Pancreas (tissue), 10 donors: ENCODE data around the gene TP53TG5. TPM values are rescaled to one million over a fixed set of nuclear protein-coding genes. Genes with fewer than 3 reads are reported as not detected.

Experiments used
- ATAC-seq, 4 donors: fragments of 200-7000 bp; cut with Tn5 transposase; one replicate each; pipeline versions ENCODE4 v1.8.0 to v1.9.1; 2020; ENCODE audit warnings: mild to moderate bottlenecking in 4 of 4, moderate library complexity in 4 of 4
- DNase-seq, 6 donors: peaks; one replicate each; pipeline ENCODE4 v3.0.0-alpha.2; 2020
- FAIRE-seq: peaks from 2 replicates; lab custom pipeline; 2012; peaks lifted over from hg19 to GRCh38; lab: Jason Lieb, UNC
- H3K27ac ChIP-seq, 4 donors: fragments of 200-600 bp; sonication (generic); 1 replicate in 3 of 4; 2 replicates in 1 of 4; pipeline versions ENCODE4 v1.5.0 to v1.8.0; 2020
- H3K27me3 ChIP-seq, 4 donors: fragments of 200-600 bp; one replicate each; pipeline ENCODE4 v1.8.0; 2021
- H3K36me3 ChIP-seq, 3 donors: fragments of 200-600 bp; sonication (generic) in 1 of 3; one replicate each; pipeline versions ENCODE4 v1.5.0 to v1.8.0; 2020 to 2021
- H3K4me1 ChIP-seq, 3 donors: fragments of 200-600 bp; one replicate each; pipeline ENCODE4 v1.8.0; 2021
- H3K4me3 ChIP-seq, 4 donors: fragments of 200-600 bp; sonication (generic) in 2 of 4; one replicate each; pipeline versions ENCODE4 v1.5.0 to v1.8.0; 2020 to 2021
- H3K9me3 ChIP-seq, 4 donors: fragments of 200-600 bp; one replicate each; pipeline ENCODE4 v1.8.0; 2021
- WGBS, 2 donors: extraction: QIAGEN DNeasy Blood & Tissue Kit; methylation state at CpG; one replicate each; pipeline ENCODE4 v1.1.7; 2013; 5-methylcytosine and 5-hydroxymethylcytosine counted together
- intact Hi-C, 3 donors: fragments of 100-400 bp; cut with DNase I; formaldehyde crosslinking; loops; one replicate each; pipeline versions ENCODE4 v1.11.1 to v1.14.2; 2022
- polyA plus RNA-seq, 2 donors: library from polyadenylated mRNA; stranded (reverse); fragments of 200-250 nt; gene quantifications; one replicate each; pipeline ENCODE4 v1.2.3, GENCODE V29; 2013
- total RNA-seq, 6 donors: library from RNA; stranded (reverse); fragmentation: NEBNext Ultra II Directional in 4 of 6; extraction: Animal tissue kit (Norgen Biotek cat#: 25700) in 4 of 6; gene quantifications; one replicate each; pipeline versions ENCODE4 v1.2.1 to v1.2.4, GENCODE V29; 2021 to 2023
- TF ChIP-seq, protein P1 (sequence below), 4 donors: fragments of 200-600 bp; sonication (generic) in 3 of 4; IDR thresholded peaks; one replicate each; pipeline versions ENCODE4 v1.5.0 to v1.8.0; 2021; ENCODE audit warnings: antibody characterized with exemption in 4 of 4
- donor health status: healthy with polysubstance abuse.
- donor health status: DM: no; HTN: no; CAD: no; lungs with moderate emphysema.
- donor health status: DM: no; HTN: no; CAD: no.
- donor health status: control.
- donor health status: control.
- donor health status: Bipolar disorder and iron deficiency.
- donor health status: DM: yes; HTN: yes; CAD: no.
- donor health status: DM: no; HTN: no; CAD: no.
- donor health status: DM: no; HTN: no; CAD: no.
- donor health status: DM: yes; HTN: yes; CAD: no.

The TP53TG5 gene
- total and polyA plus RNA-seq, 8 donors = 0.44 TPM; not detected in 7

DNA sequence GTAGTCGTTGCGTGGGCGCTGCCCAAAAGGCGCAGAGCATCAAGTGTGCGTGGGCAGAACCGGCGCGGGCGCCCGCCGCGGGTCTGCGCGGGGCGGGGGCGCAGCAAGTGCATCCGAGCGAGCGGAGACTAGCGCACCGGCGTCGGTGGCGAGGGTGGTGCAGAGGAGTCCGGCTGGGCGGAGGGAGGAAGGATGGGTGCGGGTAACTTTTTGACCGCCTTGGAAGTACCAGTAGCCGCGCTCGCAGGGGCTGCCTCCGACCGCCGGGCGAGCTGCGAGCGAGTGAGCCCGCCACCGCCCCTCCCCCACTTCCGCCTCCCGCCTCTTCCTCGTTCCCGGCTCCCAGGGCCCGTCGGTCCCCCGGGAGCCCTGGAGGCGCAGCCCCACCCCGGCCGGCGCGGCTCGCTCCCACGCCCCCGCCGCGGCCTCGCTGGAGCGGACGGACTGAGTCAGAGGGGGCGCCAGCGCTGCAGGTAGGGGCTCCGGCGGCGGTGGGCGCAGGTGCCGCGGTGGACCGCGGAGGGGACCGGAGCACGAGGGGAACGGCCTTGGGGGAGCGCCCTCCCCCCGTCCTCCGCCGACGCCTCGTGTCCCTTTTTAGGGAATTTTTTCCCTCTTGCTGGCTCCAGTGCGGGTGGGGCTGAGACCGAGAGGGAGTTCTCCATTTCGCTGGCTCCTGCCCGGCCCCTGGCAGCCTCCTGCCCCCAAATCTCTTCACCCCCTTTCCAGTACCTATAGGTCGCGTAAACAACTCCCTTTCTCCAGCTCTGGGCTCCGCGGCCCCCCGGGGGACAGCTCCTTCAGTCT lies 28.3 kb upstream of the TP53TG5 start:
- H3K4me3 ChIP-seq = peak overlapping the region; percentile 34 to 95 (median 72)
- H3K9me3 ChIP-seq = no peaks in the 10 kb centered on the region
- no peak for FAIRE-seq
- TF ChIP-seq, protein P1, sequence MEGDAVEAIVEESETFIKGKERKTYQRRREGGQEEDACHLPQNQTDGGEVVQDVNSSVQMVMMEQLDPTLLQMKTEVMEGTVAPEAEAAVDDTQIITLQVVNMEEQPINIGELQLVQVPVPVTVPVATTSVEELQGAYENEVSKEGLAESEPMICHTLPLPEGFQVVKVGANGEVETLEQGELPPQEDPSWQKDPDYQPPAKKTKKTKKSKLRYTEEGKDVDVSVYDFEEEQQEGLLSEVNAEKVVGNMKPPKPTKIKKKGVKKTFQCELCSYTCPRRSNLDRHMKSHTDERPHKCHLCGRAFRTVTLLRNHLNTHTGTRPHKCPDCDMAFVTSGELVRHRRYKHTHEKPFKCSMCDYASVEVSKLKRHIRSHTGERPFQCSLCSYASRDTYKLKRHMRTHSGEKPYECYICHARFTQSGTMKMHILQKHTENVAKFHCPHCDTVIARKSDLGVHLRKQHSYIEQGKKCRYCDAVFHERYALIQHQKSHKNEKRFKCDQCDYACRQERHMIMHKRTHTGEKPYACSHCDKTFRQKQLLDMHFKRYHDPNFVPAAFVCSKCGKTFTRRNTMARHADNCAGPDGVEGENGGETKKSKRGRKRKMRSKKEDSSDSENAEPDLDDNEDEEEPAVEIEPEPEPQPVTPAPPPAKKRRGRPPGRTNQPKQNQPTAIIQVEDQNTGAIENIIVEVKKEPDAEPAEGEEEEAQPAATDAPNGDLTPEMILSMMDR (IDR thresholded peaks at IDR 0.05) = no peak
- peak; percentile 65 to 88 (median 76) for DNase-seq
- peak; percentile 84 to 86 (median 86) for ATAC-seq
- intact Hi-C loops = no loop called here
- H3K27me3 ChIP-seq = no peaks in the 10 kb centered on the region
- H3K4me1 ChIP-seq = peaks cover 0 to 3% (median 0%) of the 10 kb centered on the region in 3 donors
- peak overlapping the region; percentile 42 to 80 (median 60) for H3K27ac ChIP-seq
- 1% methylated on average over 30 to 87 of the region's 87 CpGs for WGBS, 2 donors
- peaks cover 0 to 6% (median 0%) of the 10 kb centered on the region in 3 donors for H3K36me3 ChIP-seq

DNA sequence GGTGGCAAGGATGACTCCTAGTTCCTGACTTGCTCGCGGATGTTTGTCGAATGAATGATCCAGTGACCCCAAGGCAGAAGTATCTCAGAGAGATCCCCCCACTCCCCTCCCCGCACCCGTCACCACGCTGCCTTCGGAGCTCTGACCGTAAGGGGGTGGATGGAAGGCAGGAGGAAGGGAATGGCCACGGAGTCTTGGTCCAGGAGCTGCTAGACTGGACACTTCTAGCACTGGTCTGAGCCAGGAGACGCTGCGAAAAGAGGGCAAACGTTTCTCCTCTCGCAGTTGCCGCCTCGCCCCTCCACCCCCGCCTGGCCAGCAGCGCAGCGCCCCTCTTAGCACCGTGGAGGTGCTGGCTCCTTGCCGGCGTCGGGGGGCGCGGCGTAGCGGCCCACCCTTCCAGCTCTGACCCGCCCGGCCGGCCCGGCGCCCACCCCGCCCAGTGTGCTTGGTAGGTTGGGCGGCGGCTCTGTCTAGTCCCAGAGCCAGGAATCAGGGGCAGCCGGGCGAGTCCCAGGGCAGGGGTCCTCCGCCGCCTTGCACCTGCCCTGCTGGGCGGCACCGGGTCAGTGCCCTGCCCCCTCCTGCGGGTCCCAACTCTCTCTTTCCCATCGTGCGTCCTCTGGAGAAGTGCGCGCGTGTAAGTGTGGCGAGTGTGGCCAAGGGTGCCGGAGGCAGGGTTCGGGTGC lies 27.6 kb upstream of the TP53TG5 start:
- WGBS, 2 donors = 4% methylated on average over 41 to 49 of the region's 49 CpGs
- Histone ChIP-seq H3K4me1 (peaks cover 0 to 3% (median 0%) of the 10 kb centered on the region in 3 donors), H3K36me3 (peaks cover 0 to 6% (median 0%) of the 10 kb centered on the region in 3 donors), H3K9me3 (no peaks in the 10 kb centered on the region), H3K27me3 (no peaks in the 10 kb centered on the region), H3K27ac (peak overlapping the region; percentile 42 to 80 (median 60)), H3K4me3 (peak overlapping the region; percentile 34 to 95 (median 72))
- FAIRE-seq (no peak), ATAC-seq (peak; percentile 35 to 45 (median 42)), DNase-seq (peak in 3 of 6 donors; percentile 49 to 71 (median 70))
- intact Hi-C loops = no loop called here
- TF ChIP-seq, protein P1 (IDR thresholded peaks at IDR 0.05) = no peak

DNA sequence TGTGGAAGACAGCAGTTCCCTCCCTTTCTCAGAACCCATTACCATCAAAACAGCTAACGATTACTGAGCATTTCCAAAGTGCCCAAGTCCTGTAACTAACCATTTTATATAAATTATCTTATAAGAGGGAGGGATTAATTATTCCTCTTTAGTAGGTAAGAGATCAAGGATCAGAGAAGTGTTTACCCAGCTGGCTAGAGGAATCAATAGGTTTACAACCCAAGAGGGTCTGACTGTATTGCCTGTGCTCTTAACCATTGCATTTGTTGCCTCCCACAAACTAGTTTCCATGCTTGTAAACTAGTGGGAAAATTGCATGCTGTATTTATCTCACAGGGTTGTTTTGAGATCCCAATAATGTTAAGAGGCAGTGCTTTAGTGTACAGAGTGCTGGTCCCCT lies 26.3 kb upstream of the TP53TG5 start:
- H3K27ac ChIP-seq = no peak overlapping the region
- ATAC-seq (no peak), DNase-seq (no peak), FAIRE-seq (no peak)
- 76 to 91% methylated on average over 1 of the region's 1 CpG for WGBS, 2 donors
- TF ChIP-seq, protein P1 (IDR thresholded peaks at IDR 0.05) = no peak
- H3K9me3 ChIP-seq = no peaks in the 10 kb centered on the region
- H3K27me3 ChIP-seq = no peaks in the 10 kb centered on the region
- H3K4me1 ChIP-seq = peaks cover 0 to 3% (median 0%) of the 10 kb centered on the region in 3 donors
- H3K4me3 ChIP-seq = no peak overlapping the region
- intact Hi-C loops = no loop called here
- H3K36me3 ChIP-seq = no peaks in the 10 kb centered on the region

DNA sequence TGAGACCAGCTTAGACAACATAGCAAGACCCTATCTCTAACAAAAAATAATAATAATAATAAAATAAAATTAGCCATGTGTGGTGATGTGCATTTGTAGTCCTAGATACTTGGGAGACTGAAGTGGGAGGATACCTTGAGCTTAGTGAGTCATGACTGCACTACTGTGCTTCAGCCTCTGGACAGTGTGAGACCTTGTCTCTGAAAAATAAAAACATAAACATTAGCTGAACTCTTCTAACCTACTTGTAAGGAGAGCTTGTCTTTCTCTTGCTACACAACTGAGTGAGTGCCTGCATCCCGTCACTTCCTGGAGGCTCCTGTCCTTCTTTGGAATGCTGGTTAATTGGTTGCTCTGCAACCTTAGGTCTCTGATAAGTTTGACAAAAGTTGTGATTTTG lies 24.8 kb upstream of the TP53TG5 start:
- Histone ChIP-seq H3K27ac (no peak overlapping the region), H3K9me3 (no peaks in the 10 kb centered on the region), H3K4me1 (peaks cover 0 to 3% (median 0%) of the 10 kb centered on the region in 3 donors), H3K4me3 (no peak overlapping the region), H3K27me3 (no peaks in the 10 kb centered on the region), H3K36me3 (no peaks in the 10 kb centered on the region)
- TF ChIP-seq, protein P1 (IDR thresholded peaks at IDR 0.05) = no peak
- FAIRE-seq (no peak), ATAC-seq (no peak), DNase-seq (no peak)
- 96 to 100% methylated on average over 1 of the region's 1 CpG for WGBS, 2 donors
- intact Hi-C loops = no loop called here
